Stimulated activated CD8-positive, alpha-beta memory T cell treated with anti-CD3 and anti-CD28 coated beads, Interleukin-15, amount 100 ng/mL, for 4 hours (primary cell): ENCODE data around the gene SIK3.

ENCODE experiments used
- DNase-seq, 2 donors: peaks; one replicate each; pipeline ENCODE4 v3.0.0-alpha.2; 2020; ENCODE audit warnings: low read depth in 2 of 2

SIK3 gene

GRCh38 chr11:116901211-116901610, 197.0 kb downstream of the SIK3 start:
- DNase-seq: no peak

- no peak for DNase-seq
Measured at GRCh38 chr11:116896211-116896610, 202.0 kb downstream of the SIK3 start.

GRCh38 chr11:116895048-116895757, 203.0 kb downstream of the SIK3 start:
- DNase-seq: no peak

GRCh38 chr11:116893906-116894305, 204.3 kb downstream of the SIK3 start:
- no peak for DNase-seq

GRCh38 chr11:116893437-116893836, 204.8 kb downstream of the SIK3 start:
- DNase-seq: no peak

GRCh38 chr11:116892374-116892773, 205.9 kb downstream of the SIK3 start:
- DNase-seq: no peak

GRCh38 chr11:116891746-116892145, 206.5 kb downstream of the SIK3 start:
- DNase-seq: no peak

- no peak for DNase-seq
Measured at GRCh38 chr11:116890607-116891006, 207.6 kb downstream of the SIK3 start.

- DNase-seq: no peak
Measured at GRCh38 chr11:116890193-116890592, 208.0 kb downstream of the SIK3 start.

- DNase-seq: no peak
Measured at GRCh38 chr11:116888884-116889549, 209.2 kb downstream of the SIK3 start.

- DNase-seq: no peak
Measured at GRCh38 chr11:116888024-116888423, 210.2 kb downstream of the SIK3 start.

GRCh38 chr11:116885951-116886655, 212.1 kb downstream of the SIK3 start:
- DNase-seq: no peak

GRCh38 chr11:116882386-116882785, 215.8 kb downstream of the SIK3 start:
- no peak for DNase-seq

- DNase-seq: no peak
Measured at GRCh38 chr11:116881143-116881542, 217.1 kb downstream of the SIK3 start.

GRCh38 chr11:116879800-116880625, 218.2 kb downstream of the SIK3 start:
- DNase-seq: no peak

- no peak for DNase-seq
Measured at GRCh38 chr11:116876656-116877055, 221.6 kb downstream of the SIK3 start.

GRCh38 chr11:116875194-116875593, 223.0 kb downstream of the SIK3 start:
- no peak for DNase-seq

- DNase-seq: no peak
Measured at GRCh38 chr11:116874251-116874650, 224.0 kb downstream of the SIK3 start.

GRCh38 chr11:116873381-116873780, 224.8 kb downstream of the SIK3 start:
- no peak for DNase-seq

- DNase-seq: no peak
Measured at GRCh38 chr11:116871248-116871647, 227.0 kb downstream of the SIK3 start.

- DNase-seq: no peak
Measured at GRCh38 chr11:116870054-116870453, 228.2 kb downstream of the SIK3 start.

- no peak for DNase-seq
Measured at GRCh38 chr11:116869610-116870009, 228.6 kb downstream of the SIK3 start.
